Gastroesophageal sphincter (tissue), 3 donors: Measurements from ENCODE around the gene CFAP57.
"Not testable (repeated sequence)": the region's sequence is repeated elsewhere in the genome, so short reads cannot be mapped to it uniquely, and the experiment has no call there.

Experiments used
- EP300 ChIP-seq: sonication (generic); formaldehyde crosslinking; IDR thresholded peaks from one replicate; pipeline ENCODE4 v1.6.1; 2017; ENCODE audit warnings: antibody characterized with exemption, mild to moderate bottlenecking
- POLR2A ChIP-seq, 2 donors: fragments of 450-650 bp; IDR thresholded peaks; one replicate each; pipeline ENCODE4 v1.6.1; 2017; ENCODE audit warnings: antibody characterized with exemption in 2 of 2, mild to moderate bottlenecking in 2 of 2, moderate library complexity in 1 of 2
- POLR2AphosphoS5 ChIP-seq: sonication (generic); formaldehyde crosslinking; IDR thresholded peaks from one replicate; pipeline ENCODE4 v1.6.1; 2017; ENCODE audit warnings: antibody characterized with exemption
- TF ChIP-seq, protein P1 (sequence below), 4 experiments: fragments of 200-600 bp in 2 of 4; fragments of 450-650 bp in 2 of 4; sonication (generic) in 1 of 4; IDR thresholded peaks; one replicate each; pipeline ENCODE4 v1.5.1; 2017 to 2019; ENCODE audit warnings: antibody characterized with exemption in 4 of 4, mild to moderate bottlenecking in 2 of 4, moderate library complexity in 2 of 4

DNA sequence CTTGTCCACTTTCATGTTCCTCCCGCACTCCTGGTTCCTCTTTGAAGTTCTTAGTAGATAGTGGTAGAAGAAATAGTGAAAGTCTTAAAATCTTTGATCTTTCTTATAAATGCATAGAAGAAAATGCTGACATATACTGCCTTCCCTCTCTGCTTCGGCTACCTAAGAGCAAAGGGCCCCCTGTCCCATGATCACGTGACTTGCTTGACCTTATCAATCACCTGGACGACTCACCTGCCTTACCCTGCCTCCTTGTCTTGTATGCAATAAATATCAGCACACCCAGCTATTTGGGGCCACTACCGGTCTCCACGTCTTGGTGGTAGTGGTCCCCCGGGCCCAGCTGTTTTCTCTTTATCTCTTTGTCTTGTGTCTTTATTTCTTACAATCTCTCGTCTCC lies 32.8 kb upstream of the CFAP57 start:
- not testable (repeated sequence) for TF ChIP-seq EP300; POLR2A (IDR thresholded peaks at IDR 0.05); POLR2AphosphoS5
- TF ChIP-seq, protein P1, sequence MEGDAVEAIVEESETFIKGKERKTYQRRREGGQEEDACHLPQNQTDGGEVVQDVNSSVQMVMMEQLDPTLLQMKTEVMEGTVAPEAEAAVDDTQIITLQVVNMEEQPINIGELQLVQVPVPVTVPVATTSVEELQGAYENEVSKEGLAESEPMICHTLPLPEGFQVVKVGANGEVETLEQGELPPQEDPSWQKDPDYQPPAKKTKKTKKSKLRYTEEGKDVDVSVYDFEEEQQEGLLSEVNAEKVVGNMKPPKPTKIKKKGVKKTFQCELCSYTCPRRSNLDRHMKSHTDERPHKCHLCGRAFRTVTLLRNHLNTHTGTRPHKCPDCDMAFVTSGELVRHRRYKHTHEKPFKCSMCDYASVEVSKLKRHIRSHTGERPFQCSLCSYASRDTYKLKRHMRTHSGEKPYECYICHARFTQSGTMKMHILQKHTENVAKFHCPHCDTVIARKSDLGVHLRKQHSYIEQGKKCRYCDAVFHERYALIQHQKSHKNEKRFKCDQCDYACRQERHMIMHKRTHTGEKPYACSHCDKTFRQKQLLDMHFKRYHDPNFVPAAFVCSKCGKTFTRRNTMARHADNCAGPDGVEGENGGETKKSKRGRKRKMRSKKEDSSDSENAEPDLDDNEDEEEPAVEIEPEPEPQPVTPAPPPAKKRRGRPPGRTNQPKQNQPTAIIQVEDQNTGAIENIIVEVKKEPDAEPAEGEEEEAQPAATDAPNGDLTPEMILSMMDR (IDR thresholded peaks at IDR 0.05), result not testable (repeated sequence)
